Progenitor cell of endocrine pancreas (in vitro differentiated cells): ENCODE results near the gene GTF2A1. TPM values are rescaled to one million over a fixed set of nuclear protein-coding genes. Genes with fewer than 3 reads are reported as not detected.

Experiments used
- DNase-seq: peaks from one replicate; pipeline ENCODE4 v3.0.0; 2021; ENCODE audit warnings: low spot score; ENCODE audit not compliant: unreplicated experiment
- H3K27ac Mint-ChIP-seq: 2 replicates; pipeline ENCODE4 v1.8.0; 2021; ENCODE audit warnings: mild to moderate bottlenecking, moderate library complexity, mixed read lengths
- H3K27me3 Mint-ChIP-seq: 2 replicates; pipeline ENCODE4 v1.8.0; 2021; ENCODE audit warnings: mixed read lengths
- H3K36me3 Mint-ChIP-seq: 2 replicates; pipeline ENCODE4 v1.8.0; 2022; ENCODE audit warnings: mixed read lengths; ENCODE audit not compliant: insufficient read depth
- H3K4me1 Mint-ChIP-seq: 2 replicates; pipeline ENCODE4 v1.8.0; 2021; ENCODE audit warnings: low read depth, mixed read lengths
- H3K4me3 Mint-ChIP-seq: 2 replicates; pipeline ENCODE4 v1.8.0; 2021; ENCODE audit warnings: low read depth, mild to moderate bottlenecking, moderate library complexity, mixed read lengths
- H3K9me3 Mint-ChIP-seq: 2 replicates; pipeline ENCODE4 v1.8.0; 2021; ENCODE audit warnings: low read depth, mixed read lengths
- CTCF ChIP-seq: fragments of 200-600 bp; sonication (generic); IDR thresholded peaks from one replicate; pipeline ENCODE4 v1.5.0; 2021; ENCODE audit warnings: antibody characterized with exemption, mild to moderate bottlenecking; ENCODE audit not compliant: unreplicated experiment
- long read RNA-seq: library from polyadenylated mRNA; unstranded; transcript quantifications from one replicate; pipeline ENCODE4 v2.0.0, GENCODE V29; 2020
- total RNA-seq: library from RNA; stranded (reverse); gene quantifications from 2 replicates; pipeline ENCODE4 v1.2.1, GENCODE V29; 2021

Gene GTF2A1
- total RNA-seq: 29.7 and 33.4 TPM in 2 replicates
- long read RNA-seq, full-length matches to known transcripts: 7 of 22 reads
- long read RNA-seq, partial matches to known transcripts: 4 of 22 reads
- long read RNA-seq, other reads (novel, unspliced or antisense): 11 of 22 reads

- H3K9me3 Mint-ChIP-seq: no peaks in the 10 kb centered on the region
- H3K4me3 Mint-ChIP-seq: peak within 1 kb of the TSS; percentile 97
- peaks cover 7% of the 10 kb centered on the region for H3K36me3 Mint-ChIP-seq
- peak within 1 kb of the TSS; percentile 99 for H3K27ac Mint-ChIP-seq
- no peaks in the 10 kb centered on the region for H3K27me3 Mint-ChIP-seq
- peak; percentile 92 for DNase-seq
- peaks cover 27% of the 10 kb centered on the region for H3K4me1 Mint-ChIP-seq
- no peak for TF ChIP-seq CTCF
Observed at GRCh38 chr14:81220830-81221578, at the start of gene GTF2A1. GTF2A1 (minus strand) TSS chr14:81220959; CDS start chr14:81220518, 441 bp downstream.

- Mint-ChIP-seq H3K27me3 (no peaks in the 10 kb centered on the region), H3K27ac (no peak overlapping the region), H3K4me1 (peaks cover 3% of the 10 kb centered on the region), H3K9me3 (no peaks in the 10 kb centered on the region), H3K36me3 (peaks cover 14% of the 10 kb centered on the region), H3K4me3 (no peak overlapping the region)
- DNase-seq: no peak
- TF ChIP-seq CTCF: no peak
Observed at GRCh38 chr14:81269979-81270375, 49.2 kb upstream of the GTF2A1 start.

- no peak overlapping the region for H3K4me3 Mint-ChIP-seq
- H3K27me3 Mint-ChIP-seq: no peaks in the 10 kb centered on the region
- TF ChIP-seq CTCF: peak; percentile 90
- peaks cover 4% of the 10 kb centered on the region for H3K4me1 Mint-ChIP-seq
- no peak for DNase-seq
- peak overlapping the region; percentile 4 for H3K27ac Mint-ChIP-seq
- no peaks in the 10 kb centered on the region for H3K9me3 Mint-ChIP-seq
- peaks cover 12% of the 10 kb centered on the region for H3K36me3 Mint-ChIP-seq
Observed at GRCh38 chr14:81269100-81269978, 48.6 kb upstream of the GTF2A1 start.

GRCh38 chr14:81268016-81268416 lies 47.3 kb upstream of the GTF2A1 start:
- no peak for TF ChIP-seq CTCF
- no peak for DNase-seq
- H3K27me3 Mint-ChIP-seq: no peaks in the 10 kb centered on the region
- no peak overlapping the region for H3K4me3 Mint-ChIP-seq
- H3K27ac Mint-ChIP-seq: no peak overlapping the region
- H3K36me3 Mint-ChIP-seq: peaks cover 12% of the 10 kb centered on the region
- no peaks in the 10 kb centered on the region for H3K9me3 Mint-ChIP-seq
- peaks cover 8% of the 10 kb centered on the region for H3K4me1 Mint-ChIP-seq

- DNase-seq: no peak
- no peak overlapping the region for H3K4me3 Mint-ChIP-seq
- H3K4me1 Mint-ChIP-seq: peaks cover 10% of the 10 kb centered on the region
- H3K9me3 Mint-ChIP-seq: no peaks in the 10 kb centered on the region
- no peak overlapping the region for H3K27ac Mint-ChIP-seq
- no peaks in the 10 kb centered on the region for H3K27me3 Mint-ChIP-seq
- H3K36me3 Mint-ChIP-seq: peaks cover 26% of the 10 kb centered on the region
- no peak for TF ChIP-seq CTCF
Observed at GRCh38 chr14:81265636-81266169, 44.9 kb upstream of the GTF2A1 start.
